Activated CD4-positive, alpha-beta T cell treated with anti-CD3 and anti-CD28 coated beads, Interleukin-2, amount 50 U/mL, for 16 hours (primary cell): ENCODE measurements around the gene ANKAR.
"Not testable (repeated sequence)": the region's sequence is repeated elsewhere in the genome, so short reads cannot be mapped to it uniquely, and the experiment has no call there.

Experiments
- DNase-seq: peaks from one replicate; pipeline ENCODE4 v3.0.0-alpha.2; 2020

Gene ANKAR

GRCh38 chr2:189709501-189710221, 35.2 kb downstream of the ANKAR start:
- no peak for DNase-seq

GRCh38 chr2:189717593-189717992, 43.1 kb downstream of the ANKAR start:
- not testable (repeated sequence) for DNase-seq

DNA sequence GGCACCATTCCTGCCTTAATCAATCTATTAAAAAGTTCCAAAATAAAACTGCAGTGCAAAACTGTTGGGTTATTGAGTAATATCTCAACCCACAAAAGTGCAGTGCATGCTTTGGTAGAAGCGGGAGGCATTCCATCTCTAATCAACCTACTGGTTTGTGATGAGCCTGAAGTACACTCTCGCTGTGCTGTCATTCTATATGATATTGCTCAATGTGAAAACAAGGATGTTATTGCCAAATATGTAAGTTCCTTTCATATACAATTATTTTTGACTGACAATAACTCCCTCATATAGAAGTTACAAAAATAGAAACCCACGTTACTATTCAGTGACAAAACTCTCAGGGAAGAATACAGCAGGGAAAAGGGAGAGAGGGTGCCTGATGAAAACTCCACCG, 45.1 kb downstream of the ANKAR start:
- no peak for DNase-seq

DNA sequence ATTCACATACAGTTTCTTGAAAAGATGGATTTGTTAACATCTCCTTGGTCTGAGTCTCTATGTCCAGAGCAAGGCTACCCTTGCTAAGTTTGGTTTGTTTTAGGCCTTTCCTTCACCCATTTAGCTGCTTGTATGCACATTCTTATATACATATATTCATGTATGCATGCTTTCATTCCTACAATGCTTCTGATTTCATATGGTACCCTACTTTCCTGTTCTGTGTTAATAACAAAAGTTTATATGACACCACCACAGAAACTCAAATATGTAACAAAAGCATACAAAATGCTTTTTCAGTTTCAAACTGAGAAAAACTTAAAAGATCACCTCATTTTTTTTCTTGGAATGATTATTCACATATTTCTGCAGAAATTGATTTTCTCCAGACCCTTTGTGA, 48.7 kb downstream of the ANKAR start:
- DNase-seq = peak; percentile 50
